Activated naive CD4-positive, alpha-beta T cell treated with anti-CD3 and anti-CD28 coated beads, Interleukin-2, amount 10 ng/mL, durations not matched to agents 7 days and 5 days (primary cell): ENCODE measurements around the gene ANK2.

Experiments
- CTCF ChIA-PET: fragments of 350-600 bp; sonication (Branson Sonifier 250); formaldehyde crosslinking; loops from one replicate; lab custom pipeline; 2021; ENCODE audit warnings: antibody characterized with exemption; lab: Charles Lee
- DNase-seq: peaks from one replicate; pipeline ENCODE4 v3.0.0-alpha.2; 2020
- H3K27ac Mint-ChIP-seq: one replicate; pipeline ENCODE4 v1.8.0; 2021; ENCODE audit warnings: mild to moderate bottlenecking, moderate library complexity, mixed read lengths
- H3K27me3 Mint-ChIP-seq: one replicate; pipeline ENCODE4 v1.8.0; 2021; ENCODE audit warnings: mild to moderate bottlenecking, mixed read lengths
- H3K36me3 Mint-ChIP-seq: one replicate; pipeline ENCODE4 v1.8.0; 2021; ENCODE audit warnings: mixed read lengths
- H3K4me1 Mint-ChIP-seq: one replicate; pipeline ENCODE4 v1.8.0; 2021; ENCODE audit warnings: mixed read lengths
- H3K4me3 Mint-ChIP-seq: one replicate; pipeline ENCODE4 v1.8.0; 2021; ENCODE audit warnings: mild to moderate bottlenecking, moderate library complexity, mixed read lengths
- H3K9me3 Mint-ChIP-seq: one replicate; pipeline ENCODE4 v1.8.0; 2021; ENCODE audit warnings: mixed read lengths

The ANK2 gene

GRCh38 chr4:113294908-113295307 lies 245.5 kb downstream of the ANK2 start:
- Mint-ChIP-seq H3K36me3 (no peaks in the 10 kb centered on the region), H3K4me1 (no peaks in the 10 kb centered on the region), H3K4me3 (no peak overlapping the region), H3K27me3 (peaks cover 18% of the 10 kb centered on the region), H3K9me3 (no peaks in the 10 kb centered on the region), H3K27ac (no peak overlapping the region)
- no peak for DNase-seq
- CTCF ChIA-PET: interaction anchor here (1.1 kb wide), 1 partner anchor 17 kb away, joined by 3 read pairs; no protein-coding TSS in a partner anchor

GRCh38 chr4:113300471-113300928 lies 251.0 kb downstream of the ANK2 start:
- CTCF ChIA-PET: no interaction called here
- Mint-ChIP-seq H3K4me1 (no peaks in the 10 kb centered on the region), H3K36me3 (no peaks in the 10 kb centered on the region), H3K4me3 (no peak overlapping the region), H3K27ac (no peak overlapping the region), H3K9me3 (no peaks in the 10 kb centered on the region), H3K27me3 (peaks cover 3% of the 10 kb centered on the region)
- DNase-seq: no peak

- no peak for DNase-seq
- Mint-ChIP-seq H3K9me3 (no peaks in the 10 kb centered on the region), H3K4me3 (no peak overlapping the region), H3K4me1 (no peaks in the 10 kb centered on the region), H3K27me3 (peaks cover 3% of the 10 kb centered on the region), H3K36me3 (no peaks in the 10 kb centered on the region), H3K27ac (no peak overlapping the region)
- CTCF ChIA-PET: no interaction called here
These were observed 252.6 kb downstream of the ANK2 start for GRCh38 chr4:113302051-113302450.

- H3K9me3 Mint-ChIP-seq: no peaks in the 10 kb centered on the region
- no peak overlapping the region for H3K4me3 Mint-ChIP-seq
- H3K27me3 Mint-ChIP-seq: no peaks in the 10 kb centered on the region
- CTCF ChIA-PET: no interaction called here
- H3K36me3 Mint-ChIP-seq: no peaks in the 10 kb centered on the region
- no peaks in the 10 kb centered on the region for H3K4me1 Mint-ChIP-seq
- no peak for DNase-seq
- no peak overlapping the region for H3K27ac Mint-ChIP-seq
These were observed 253.9 kb downstream of the ANK2 start for GRCh38 chr4:113303315-113303714.

GRCh38 chr4:113311047-113311446 lies 261.6 kb downstream of the ANK2 start:
- Mint-ChIP-seq H3K27ac (no peak overlapping the region), H3K27me3 (no peaks in the 10 kb centered on the region), H3K36me3 (no peaks in the 10 kb centered on the region), H3K4me3 (no peak overlapping the region), H3K4me1 (no peaks in the 10 kb centered on the region), H3K9me3 (no peaks in the 10 kb centered on the region)
- CTCF ChIA-PET: no interaction called here
- DNase-seq: no peak

- Mint-ChIP-seq H3K9me3 (no peaks in the 10 kb centered on the region), H3K4me3 (no peak overlapping the region), H3K27me3 (no peaks in the 10 kb centered on the region), H3K36me3 (no peaks in the 10 kb centered on the region), H3K27ac (no peak overlapping the region), H3K4me1 (peaks cover 8% of the 10 kb centered on the region)
- CTCF ChIA-PET: no interaction called here
- no peak for DNase-seq
These were observed 263.1 kb downstream of the ANK2 start for GRCh38 chr4:113312529-113312928.

GRCh38 chr4:113314426-113314825 lies 265.0 kb downstream of the ANK2 start:
- Mint-ChIP-seq H3K27ac (no peak overlapping the region), H3K27me3 (no peaks in the 10 kb centered on the region), H3K9me3 (no peaks in the 10 kb centered on the region), H3K4me1 (peaks cover 10% of the 10 kb centered on the region), H3K36me3 (no peaks in the 10 kb centered on the region), H3K4me3 (no peak overlapping the region)
- CTCF ChIA-PET: no interaction called here
- DNase-seq: no peak

GRCh38 chr4:113316879-113317278 lies 267.4 kb downstream of the ANK2 start:
- no peaks in the 10 kb centered on the region for H3K36me3 Mint-ChIP-seq
- no peaks in the 10 kb centered on the region for H3K27me3 Mint-ChIP-seq
- CTCF ChIA-PET: no interaction called here
- H3K4me3 Mint-ChIP-seq: no peak overlapping the region
- peaks cover 10% of the 10 kb centered on the region for H3K4me1 Mint-ChIP-seq
- no peaks in the 10 kb centered on the region for H3K9me3 Mint-ChIP-seq
- peak; percentile 35 for DNase-seq
- peak overlapping the region; percentile 16 for H3K27ac Mint-ChIP-seq

- H3K4me3 Mint-ChIP-seq: no peak overlapping the region
- H3K4me1 Mint-ChIP-seq: peaks cover 10% of the 10 kb centered on the region
- no peaks in the 10 kb centered on the region for H3K27me3 Mint-ChIP-seq
- H3K9me3 Mint-ChIP-seq: no peaks in the 10 kb centered on the region
- H3K27ac Mint-ChIP-seq: no peak overlapping the region
- CTCF ChIA-PET: no interaction called here
- no peaks in the 10 kb centered on the region for H3K36me3 Mint-ChIP-seq
- DNase-seq: no peak
These were observed 268.1 kb downstream of the ANK2 start for GRCh38 chr4:113317523-113317922.

GRCh38 chr4:113322736-113323135 lies 273.3 kb downstream of the ANK2 start:
- Mint-ChIP-seq H3K9me3 (no peaks in the 10 kb centered on the region), H3K36me3 (no peaks in the 10 kb centered on the region), H3K4me1 (peaks cover under 1% of the 10 kb centered on the region), H3K4me3 (no peak overlapping the region), H3K27ac (no peak overlapping the region), H3K27me3 (peaks cover 4% of the 10 kb centered on the region)
- CTCF ChIA-PET: no interaction called here
- DNase-seq: no peak

GRCh38 chr4:113325876-113326615 lies 276.6 kb downstream of the ANK2 start:
- H3K4me3 Mint-ChIP-seq: no peak overlapping the region
- CTCF ChIA-PET: no interaction called here

GRCh38 chr4:113327494-113327893 lies 278.0 kb downstream of the ANK2 start:
- H3K9me3 Mint-ChIP-seq: no peaks in the 10 kb centered on the region
- no peak overlapping the region for H3K27ac Mint-ChIP-seq
- H3K4me1 Mint-ChIP-seq: no peaks in the 10 kb centered on the region
- CTCF ChIA-PET: interaction anchor here (1.2 kb wide), 1 partner anchor 49 kb away, joined by 3 read pairs; no protein-coding TSS in a partner anchor
- no peak for DNase-seq
- H3K4me3 Mint-ChIP-seq: no peak overlapping the region
- no peaks in the 10 kb centered on the region for H3K36me3 Mint-ChIP-seq
- peaks cover 4% of the 10 kb centered on the region for H3K27me3 Mint-ChIP-seq

More at GRCh38 chr4:113325876-113326615, 276.6 kb downstream of the ANK2 start:
- H3K27ac Mint-ChIP-seq: no peak overlapping the region
- DNase-seq: no peak
- no peaks in the 10 kb centered on the region for H3K4me1 Mint-ChIP-seq
- peaks cover 4% of the 10 kb centered on the region for H3K27me3 Mint-ChIP-seq
- H3K36me3 Mint-ChIP-seq: no peaks in the 10 kb centered on the region
- H3K9me3 Mint-ChIP-seq: no peaks in the 10 kb centered on the region

GRCh38 chr4:113328514-113328913 lies 279.1 kb downstream of the ANK2 start:
- H3K27ac Mint-ChIP-seq: no peak overlapping the region
- no peak overlapping the region for H3K4me3 Mint-ChIP-seq
- no peaks in the 10 kb centered on the region for H3K4me1 Mint-ChIP-seq
- peaks cover 4% of the 10 kb centered on the region for H3K27me3 Mint-ChIP-seq
- H3K36me3 Mint-ChIP-seq: no peaks in the 10 kb centered on the region
- DNase-seq: no peak
- CTCF ChIA-PET: no interaction called here
- H3K9me3 Mint-ChIP-seq: no peaks in the 10 kb centered on the region

- Mint-ChIP-seq H3K4me3 (no peak overlapping the region), H3K4me1 (no peaks in the 10 kb centered on the region), H3K9me3 (no peaks in the 10 kb centered on the region), H3K27me3 (peaks cover 4% of the 10 kb centered on the region), H3K36me3 (no peaks in the 10 kb centered on the region), H3K27ac (no peak overlapping the region)
- CTCF ChIA-PET: no interaction called here
- no peak for DNase-seq
These were observed 280.7 kb downstream of the ANK2 start for GRCh38 chr4:113330200-113330599.

GRCh38 chr4:113331811-113332210 lies 282.4 kb downstream of the ANK2 start:
- no peaks in the 10 kb centered on the region for H3K36me3 Mint-ChIP-seq
- no peak overlapping the region for H3K27ac Mint-ChIP-seq
- no peaks in the 10 kb centered on the region for H3K27me3 Mint-ChIP-seq
- no peak for DNase-seq
- H3K4me3 Mint-ChIP-seq: no peak overlapping the region
- CTCF ChIA-PET: no interaction called here
- no peaks in the 10 kb centered on the region for H3K4me1 Mint-ChIP-seq
- no peaks in the 10 kb centered on the region for H3K9me3 Mint-ChIP-seq
